Stomach (tissue), 9 donors: Measurements from ENCODE around the gene NRXN2. TPM values are rescaled to one million over a fixed set of nuclear protein-coding genes. Genes with fewer than 3 reads are reported as not detected.

Source experiments
- DNase-seq, 2 donors: peaks; one replicate each; pipeline versions ENCODE4 v3.0.0 to v3.0.0-alpha.2; 2013 to 2019
- H3K27ac ChIP-seq, 5 donors: fragments of 200-600 bp in 4 of 5; sonication (generic) in 4 of 5; one replicate each; pipeline ENCODE4 v1.5.1; 2013 to 2019; ENCODE audit warnings: mild to moderate bottlenecking in 1 of 5, moderate library complexity in 1 of 5
- H3K27me3 ChIP-seq, 3 donors: fragments of 200-600 bp; sonication (generic); one replicate each; pipeline ENCODE4 v1.5.1; 2017 to 2019; ENCODE audit warnings: mixed run types in 1 of 3
- H3K36me3 ChIP-seq, 4 donors: fragments of 200-600 bp; sonication (generic); 1 replicate in 3 of 4; 2 replicates in 1 of 4; pipeline ENCODE4 v1.5.1; 2016 to 2019
- H3K4me1 ChIP-seq, 4 donors: fragments of 200-600 bp; sonication (generic); one replicate each; pipeline ENCODE4 v1.5.1; 2016 to 2019
- H3K4me3 ChIP-seq, 4 donors: fragments of 200-600 bp; sonication (generic) in 3 of 4; one replicate each; pipeline ENCODE4 v1.5.1; 2016 to 2019; ENCODE audit warnings: mild to moderate bottlenecking in 1 of 4
- H3K9me3 ChIP-seq, 4 donors: fragments of 200-600 bp; sonication (generic); one replicate each; pipeline ENCODE4 v1.5.1; 2016 to 2019
- EP300 ChIP-seq: sonication (generic); formaldehyde crosslinking; IDR thresholded peaks from one replicate; pipeline ENCODE4 v1.6.1; 2017; ENCODE audit warnings: antibody characterized with exemption
- POLR2A ChIP-seq, 4 donors: fragments of 450-650 bp; IDR thresholded peaks; one replicate each; pipeline ENCODE4 v1.6.1; 2016; ENCODE audit warnings: antibody characterized with exemption in 4 of 4, control low read depth in 2 of 4, mild to moderate bottlenecking in 1 of 4, moderate library complexity in 1 of 4
- POLR2AphosphoS5 ChIP-seq, 3 donors: sonication (generic); formaldehyde crosslinking; IDR thresholded peaks; one replicate each; pipeline ENCODE4 v1.6.1; 2016; ENCODE audit warnings: antibody characterized with exemption in 3 of 3
- WGBS, 5 donors: extraction: QIAGEN DNeasy Blood & Tissue Kit in 3 of 5; methylation state at CpG; one replicate each; pipeline versions ENCODE4 v1.1.5 to v1.1.7; 2013 to 2018; 5-methylcytosine and 5-hydroxymethylcytosine counted together
- intact Hi-C: fragments of 100-400 bp; cut with DNase I; formaldehyde crosslinking; loops from one replicate; pipeline ENCODE4 v1.15.1; 2023; ENCODE audit warnings: low total_unique reads
- polyA plus RNA-seq, 3 donors: library from polyadenylated mRNA; stranded (reverse); fragments of 200-250 nt; gene quantifications; one replicate each; pipeline ENCODE4 v1.2.3, GENCODE V29; 2013
- total RNA-seq, 5 donors: library from RNA; depleted of rRNA; stranded (reverse); fragments of >200 nt; gene quantifications; one replicate each; pipeline versions ENCODE4 v1.1.0 to v1.2.3, GENCODE V29; 2014 to 2016
- TF ChIP-seq, protein P1 (sequence below), 7 experiments: fragments of 450-650 bp in 4 of 7; fragments of 200-600 bp in 3 of 7; sonication (generic) in 3 of 7; IDR thresholded peaks; one replicate each; pipeline ENCODE4 v1.5.1; 2016 to 2019; ENCODE audit warnings: antibody characterized with exemption in 7 of 7, control low read depth in 2 of 7, mild to moderate bottlenecking in 1 of 7
- donor health status: healthy with polysubstance abuse.
- donor health status: Bipolar disorder and iron deficiency.
- donor health status: healthy.

The NRXN2 gene
- total and polyA plus RNA-seq, 8 donors: 0.14 to 16.9 (median 1.2) TPM; not detected in 4

DNA sequence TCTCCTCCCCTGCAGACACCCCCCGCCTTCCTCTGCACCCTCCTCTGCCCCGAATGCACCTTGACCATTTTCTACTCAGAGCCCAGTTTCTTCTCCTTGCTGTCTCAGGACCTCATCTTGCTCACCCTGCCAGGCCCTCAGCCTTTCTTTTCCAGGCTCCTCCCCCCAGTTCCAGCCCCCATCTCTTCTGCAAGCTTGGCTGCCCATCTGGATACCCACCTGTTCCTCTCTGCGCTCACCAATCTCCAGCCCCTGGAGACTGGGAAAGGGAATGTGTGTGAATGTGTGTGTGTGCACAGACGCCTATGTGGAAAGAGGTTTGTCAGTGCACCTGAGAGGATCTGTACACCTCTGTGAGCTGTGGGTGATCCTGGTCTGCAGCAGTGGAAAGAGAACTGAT, 95.6 kb downstream of the NRXN2 start:
- 80 to 89% (median 83%) methylated on average over 4 of the region's 4 CpGs for WGBS, 5 donors
- H3K27ac ChIP-seq: no peak overlapping the region
- intact Hi-C loops: no loop called here
- H3K4me1 ChIP-seq: peaks cover 0 to 13% (median 5%) of the 10 kb centered on the region in 4 donors
- peaks cover 0 to 20% (median 12%) of the 10 kb centered on the region in 3 donors for H3K27me3 ChIP-seq
- no peaks in the 10 kb centered on the region for H3K9me3 ChIP-seq
- no peak for DNase-seq
- H3K36me3 ChIP-seq: no peaks in the 10 kb centered on the region
- TF ChIP-seq POLR2AphosphoS5 (IDR thresholded peaks at IDR 0.05) (no peak), POLR2A (IDR thresholded peaks at IDR 0.05) (no peak), EP300 (no peak)
- TF ChIP-seq, protein P1, sequence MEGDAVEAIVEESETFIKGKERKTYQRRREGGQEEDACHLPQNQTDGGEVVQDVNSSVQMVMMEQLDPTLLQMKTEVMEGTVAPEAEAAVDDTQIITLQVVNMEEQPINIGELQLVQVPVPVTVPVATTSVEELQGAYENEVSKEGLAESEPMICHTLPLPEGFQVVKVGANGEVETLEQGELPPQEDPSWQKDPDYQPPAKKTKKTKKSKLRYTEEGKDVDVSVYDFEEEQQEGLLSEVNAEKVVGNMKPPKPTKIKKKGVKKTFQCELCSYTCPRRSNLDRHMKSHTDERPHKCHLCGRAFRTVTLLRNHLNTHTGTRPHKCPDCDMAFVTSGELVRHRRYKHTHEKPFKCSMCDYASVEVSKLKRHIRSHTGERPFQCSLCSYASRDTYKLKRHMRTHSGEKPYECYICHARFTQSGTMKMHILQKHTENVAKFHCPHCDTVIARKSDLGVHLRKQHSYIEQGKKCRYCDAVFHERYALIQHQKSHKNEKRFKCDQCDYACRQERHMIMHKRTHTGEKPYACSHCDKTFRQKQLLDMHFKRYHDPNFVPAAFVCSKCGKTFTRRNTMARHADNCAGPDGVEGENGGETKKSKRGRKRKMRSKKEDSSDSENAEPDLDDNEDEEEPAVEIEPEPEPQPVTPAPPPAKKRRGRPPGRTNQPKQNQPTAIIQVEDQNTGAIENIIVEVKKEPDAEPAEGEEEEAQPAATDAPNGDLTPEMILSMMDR (IDR thresholded peaks at IDR 0.05): no peak
- no peak overlapping the region for H3K4me3 ChIP-seq

- no peak for DNase-seq
- no peaks in the 10 kb centered on the region for H3K9me3 ChIP-seq
- no peaks in the 10 kb centered on the region for H3K36me3 ChIP-seq
- 67 to 78% (median 73%) methylated on average over 9 of the region's 9 CpGs for WGBS, 5 donors
- peaks cover 0 to 19% (median 12%) of the 10 kb centered on the region in 3 donors for H3K27me3 ChIP-seq
- TF ChIP-seq POLR2AphosphoS5 (IDR thresholded peaks at IDR 0.05) (no peak), EP300 (no peak), POLR2A (IDR thresholded peaks at IDR 0.05) (no peak)
- TF ChIP-seq, protein P1 (IDR thresholded peaks at IDR 0.05): no peak
- H3K27ac ChIP-seq: no peak overlapping the region
- H3K4me1 ChIP-seq: peaks cover 0 to 13% (median 5%) of the 10 kb centered on the region in 4 donors
- no peak overlapping the region for H3K4me3 ChIP-seq
- intact Hi-C loops: no loop called here
Observed at GRCh38 chr11:64626637-64627036, 96.4 kb downstream of the NRXN2 start.

DNA sequence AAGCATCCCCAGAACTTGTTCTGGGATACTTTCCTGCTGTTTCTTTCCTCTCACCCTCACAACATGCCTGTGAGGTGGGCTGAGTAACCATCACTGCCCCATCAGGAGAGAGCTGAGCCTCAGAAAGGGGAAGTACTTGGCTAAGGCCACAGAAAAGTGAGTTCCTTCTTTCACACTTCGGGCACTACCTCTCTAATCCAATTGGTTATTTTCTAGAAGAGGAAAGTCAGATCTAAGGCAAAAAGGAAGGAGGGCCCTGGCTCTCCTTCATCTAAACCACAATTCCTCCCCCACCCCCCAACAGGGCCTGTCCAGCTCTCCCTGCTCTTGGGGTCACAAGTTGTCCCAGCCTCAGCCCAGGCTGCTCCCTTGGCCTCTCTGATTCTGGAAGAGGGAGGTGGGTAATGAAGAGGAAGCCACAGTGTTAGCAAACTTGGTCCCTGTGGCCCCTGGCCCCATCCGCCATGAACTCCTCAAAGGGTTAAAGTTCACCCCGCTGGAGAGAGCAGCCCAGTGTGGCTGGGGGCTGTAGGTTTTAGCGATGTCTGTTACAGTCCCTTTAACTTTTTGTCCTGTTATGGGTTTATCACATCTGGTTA, 98.0 kb downstream of the NRXN2 start:
- no peak for DNase-seq
- H3K4me1 ChIP-seq: peaks cover 0 to 14% (median 4%) of the 10 kb centered on the region in 4 donors
- peaks cover 0 to 2% (median 2%) of the 10 kb centered on the region in 3 donors for H3K27me3 ChIP-seq
- TF ChIP-seq, protein P1 (IDR thresholded peaks at IDR 0.05): no peak
- TF ChIP-seq POLR2AphosphoS5 (IDR thresholded peaks at IDR 0.05): no peak
- no peak for TF ChIP-seq POLR2A (IDR thresholded peaks at IDR 0.05)
- TF ChIP-seq EP300: no peak
- no peak overlapping the region for H3K27ac ChIP-seq
- no peaks in the 10 kb centered on the region for H3K36me3 ChIP-seq
- intact Hi-C loops: no loop called here
- no peak overlapping the region for H3K4me3 ChIP-seq
- 73 to 92% (median 79%) methylated on average over 3 to 4 of the region's 4 CpGs for WGBS, 5 donors
- no peaks in the 10 kb centered on the region for H3K9me3 ChIP-seq

DNA sequence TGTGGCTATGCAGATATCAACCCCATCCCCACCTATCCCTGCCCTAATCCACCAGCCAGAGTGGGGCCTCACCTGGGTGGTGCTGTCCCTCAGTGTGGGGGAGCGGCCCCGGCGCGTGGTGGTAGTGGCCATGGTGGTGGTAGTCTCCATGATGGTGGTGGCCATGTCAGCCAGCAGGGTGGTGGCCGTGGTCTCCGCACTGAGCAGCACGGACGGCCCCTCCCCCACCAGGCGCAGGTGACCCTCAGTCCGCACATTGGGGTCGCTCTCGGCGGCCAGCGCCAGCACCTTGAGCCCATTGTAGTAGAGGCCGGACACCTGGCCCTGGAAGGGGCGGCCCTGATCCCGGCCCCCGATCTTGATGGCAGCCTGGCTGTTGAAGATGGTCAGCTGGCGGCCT, 100.3 kb downstream of the NRXN2 start:
- no peak for DNase-seq
- 92 to 95% (median 93%) methylated on average over 10 to 19 of the region's 19 CpGs for WGBS, 5 donors
- Histone ChIP-seq H3K27me3 (no peaks in the 10 kb centered on the region), H3K4me3 (no peak overlapping the region), H3K4me1 (peaks cover 0 to 14% (median 3%) of the 10 kb centered on the region in 4 donors), H3K36me3 (no peaks in the 10 kb centered on the region), H3K9me3 (no peaks in the 10 kb centered on the region), H3K27ac (no peak overlapping the region)
- TF ChIP-seq POLR2AphosphoS5 (IDR thresholded peaks at IDR 0.05) (no peak), EP300 (no peak), POLR2A (IDR thresholded peaks at IDR 0.05) (no peak)
- TF ChIP-seq, protein P1 (IDR thresholded peaks at IDR 0.05): no peak
- intact Hi-C loops: no loop called here
